ENCODE results near the gene MAP4K5.

GRCh38 chr14:50516091-50516490, 16.3 kb downstream of the MAP4K5 start:
- TF ChIP-seq ZFP36 (IDR thresholded peaks at IDR 0.05; ENCODE audit: borderline replicate concordance, partially characterized antibody) = no peak
- TF ChIP-seq CTCF (IDR thresholded peaks at IDR 0.05) = no peak
- no peak for TF ChIP-seq JUN (IDR thresholded peaks at IDR 0.05)
- TF ChIP-seq EP300 (IDR thresholded peaks at IDR 0.05) = no peak
- no peak for TF ChIP-seq RARB (CRISPR knock-in tag; IDR thresholded peaks at IDR 0.05)
- no peak for TF ChIP-seq REST (IDR thresholded peaks at IDR 0.05)
- no peak for TF ChIP-seq PHF8 (IDR thresholded peaks at IDR 0.05; ENCODE audit: borderline replicate concordance, low read depth)
- TF ChIP-seq RAD21 (conservative IDR thresholded peaks at IDR 0.05 in 1 of 2, IDR thresholded peaks at IDR 0.05 in 1 of 2) = no peak
- no peak for TF ChIP-seq MYC (IDR thresholded peaks at IDR 0.05; ENCODE audit: borderline replicate concordance, low read length)

All from A549 (cell line).